Activated CD4-positive, alpha-beta T cell treated with anti-CD3 and anti-CD28 coated beads, Interleukin-2, amount 10 ng/mL, durations not matched to agents 24 days and 14 days (primary cell): ENCODE data around the gene TAF4. TPM values are rescaled to one million over a fixed set of nuclear protein-coding genes. Genes with fewer than 3 reads are reported as not detected.

Source experiments
- DNase-seq: peaks from one replicate; pipeline ENCODE4 v3.0.0; 2022
- H3K27ac Mint-ChIP-seq: one replicate; pipeline ENCODE4 v1.8.0; 2022; ENCODE audit warnings: mild to moderate bottlenecking, mixed read lengths
- H3K27me3 Mint-ChIP-seq: one replicate; pipeline ENCODE4 v1.8.0; 2022; ENCODE audit warnings: mixed read lengths
- H3K36me3 Mint-ChIP-seq: one replicate; pipeline ENCODE4 v1.8.0; 2022; ENCODE audit warnings: low read depth, mild to moderate bottlenecking, mixed read lengths
- H3K4me1 Mint-ChIP-seq: one replicate; pipeline ENCODE4 v1.8.0; 2021; ENCODE audit warnings: mixed read lengths
- H3K4me3 Mint-ChIP-seq: one replicate; pipeline ENCODE4 v1.8.0; 2022; ENCODE audit warnings: mild to moderate bottlenecking, moderate library complexity, mixed read lengths
- H3K9me3 Mint-ChIP-seq: one replicate; pipeline ENCODE4 v1.8.0; 2021; ENCODE audit warnings: mixed read lengths
- intact Hi-C: fragments of 100-400 bp; cut with micrococcal nuclease; formaldehyde crosslinking; loops from one replicate; pipeline ENCODE4 v1.15.1; 2023
- total RNA-seq: library from RNA; stranded (reverse); gene quantifications from 2 replicates; pipeline ENCODE4 v1.2.3, GENCODE V29; 2022

Gene TAF4
- total RNA-seq, 1 donor from 2014 or later: 25.6 TPM

DNA sequence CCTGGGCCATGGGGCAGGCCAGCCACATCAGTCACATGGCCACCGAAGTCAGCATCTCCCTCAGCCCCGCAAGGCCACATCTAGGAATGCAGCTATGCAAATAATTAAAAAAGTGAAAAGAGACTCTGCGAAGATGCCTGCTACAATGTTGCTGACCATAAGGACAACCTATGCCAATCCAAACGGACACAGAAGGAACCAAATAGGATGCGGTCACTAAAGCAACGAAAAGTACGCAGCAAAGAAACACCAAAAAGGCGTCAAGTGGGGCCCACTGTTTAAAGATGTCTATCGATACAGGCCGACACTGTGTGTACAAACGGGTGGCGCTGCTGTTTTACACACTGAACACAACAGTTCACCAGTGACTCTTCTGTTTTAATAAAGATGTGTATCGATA, 56.4 kb downstream of the TAF4 start:
- DNase-seq: no peak
- H3K4me3 Mint-ChIP-seq: no peak overlapping the region
- H3K27me3 Mint-ChIP-seq: no peaks in the 10 kb centered on the region
- no peak overlapping the region for H3K27ac Mint-ChIP-seq
- H3K36me3 Mint-ChIP-seq: peaks cover 31% of the 10 kb centered on the region
- no peaks in the 10 kb centered on the region for H3K9me3 Mint-ChIP-seq
- H3K4me1 Mint-ChIP-seq: peaks cover 5% of the 10 kb centered on the region
- intact Hi-C loops: no loop called here

DNA sequence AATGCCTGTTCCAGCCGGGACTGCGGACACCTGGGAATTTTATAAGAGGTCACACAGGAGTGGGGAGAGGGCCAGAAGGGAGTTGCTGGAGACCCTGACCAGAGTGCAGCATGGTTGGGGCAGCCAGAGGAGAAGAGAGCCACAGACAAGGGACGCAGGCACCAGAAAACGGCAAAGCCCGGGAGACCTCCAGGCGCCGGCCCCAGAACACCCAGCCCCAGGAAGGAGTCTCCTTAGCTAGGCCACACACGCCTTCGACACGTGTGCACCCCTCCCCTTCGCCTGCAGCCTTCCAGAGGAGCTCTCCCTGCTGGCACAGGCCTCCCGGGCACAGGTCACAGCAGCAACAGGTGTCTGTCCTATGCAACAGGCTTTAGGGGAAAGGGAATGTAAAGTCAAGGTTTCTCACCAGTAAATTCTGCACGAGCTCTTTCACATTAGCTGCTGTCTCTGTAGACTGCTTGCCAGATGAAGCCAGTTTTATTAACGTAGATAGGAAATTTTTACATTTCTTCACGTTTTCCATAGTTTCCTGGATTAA, 57.0 kb downstream of the TAF4 start:
- H3K9me3 Mint-ChIP-seq: no peaks in the 10 kb centered on the region
- intact Hi-C loops: no loop called here
- H3K27ac Mint-ChIP-seq: no peak overlapping the region
- H3K27me3 Mint-ChIP-seq: no peaks in the 10 kb centered on the region
- peaks cover 31% of the 10 kb centered on the region for H3K36me3 Mint-ChIP-seq
- DNase-seq: no peak
- H3K4me3 Mint-ChIP-seq: no peak overlapping the region
- H3K4me1 Mint-ChIP-seq: peaks cover 5% of the 10 kb centered on the region

DNA sequence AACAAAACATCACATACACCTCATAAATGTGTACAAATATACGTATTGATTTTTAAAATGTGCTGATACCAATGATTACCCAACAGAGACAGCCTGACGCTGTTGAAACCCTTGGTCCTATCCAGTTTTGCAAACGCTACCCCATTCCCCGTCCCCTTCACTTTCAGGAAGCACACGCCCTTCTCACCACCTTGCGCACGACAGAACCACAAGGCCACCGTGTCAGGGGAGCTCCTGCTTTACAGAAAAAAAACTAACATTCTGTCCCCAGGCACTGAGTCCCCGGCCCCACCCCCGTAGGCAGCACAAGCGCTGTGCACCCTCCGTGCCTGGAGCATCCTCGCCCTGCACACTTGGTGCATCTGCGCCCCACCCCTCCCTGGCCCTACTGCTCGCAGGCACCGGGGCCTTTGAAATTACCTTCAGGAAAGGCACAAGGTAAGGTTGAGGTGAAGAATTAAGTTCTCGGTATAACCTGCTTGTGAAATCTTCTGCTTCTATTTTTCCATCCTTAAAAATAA, 58.5 kb downstream of the TAF4 start:
- no peak overlapping the region for H3K4me3 Mint-ChIP-seq
- H3K9me3 Mint-ChIP-seq: no peaks in the 10 kb centered on the region
- peaks cover 5% of the 10 kb centered on the region for H3K4me1 Mint-ChIP-seq
- no peak for DNase-seq
- no peak overlapping the region for H3K27ac Mint-ChIP-seq
- peaks cover 29% of the 10 kb centered on the region for H3K36me3 Mint-ChIP-seq
- intact Hi-C loops: no loop called here
- H3K27me3 Mint-ChIP-seq: no peaks in the 10 kb centered on the region

DNA sequence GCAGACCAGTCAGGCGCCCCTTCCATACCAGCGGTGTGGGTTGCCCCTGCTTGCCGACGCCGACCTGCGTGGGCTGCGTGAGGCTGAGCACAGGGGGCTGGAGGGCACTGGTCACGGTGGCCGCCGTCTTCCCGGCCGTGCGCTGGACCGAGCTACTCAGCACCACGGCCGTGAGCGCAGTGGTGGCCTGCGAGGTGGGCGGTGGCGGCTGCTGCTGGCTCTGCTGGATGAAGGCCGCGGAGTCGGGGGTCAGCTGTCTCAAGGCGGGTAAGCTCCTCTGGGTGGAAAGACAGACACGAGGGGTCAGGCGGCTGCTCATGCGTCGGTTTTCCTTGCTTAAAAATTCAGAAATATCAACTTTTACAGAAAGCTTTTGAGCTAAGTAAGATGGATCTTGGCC, 59.2 kb downstream of the TAF4 start:
- no peak overlapping the region for H3K27ac Mint-ChIP-seq
- H3K9me3 Mint-ChIP-seq: no peaks in the 10 kb centered on the region
- no peak for DNase-seq
- H3K4me1 Mint-ChIP-seq: peaks cover 5% of the 10 kb centered on the region
- no peaks in the 10 kb centered on the region for H3K27me3 Mint-ChIP-seq
- no peak overlapping the region for H3K4me3 Mint-ChIP-seq
- intact Hi-C loops: no loop called here
- peaks cover 34% of the 10 kb centered on the region for H3K36me3 Mint-ChIP-seq

DNA sequence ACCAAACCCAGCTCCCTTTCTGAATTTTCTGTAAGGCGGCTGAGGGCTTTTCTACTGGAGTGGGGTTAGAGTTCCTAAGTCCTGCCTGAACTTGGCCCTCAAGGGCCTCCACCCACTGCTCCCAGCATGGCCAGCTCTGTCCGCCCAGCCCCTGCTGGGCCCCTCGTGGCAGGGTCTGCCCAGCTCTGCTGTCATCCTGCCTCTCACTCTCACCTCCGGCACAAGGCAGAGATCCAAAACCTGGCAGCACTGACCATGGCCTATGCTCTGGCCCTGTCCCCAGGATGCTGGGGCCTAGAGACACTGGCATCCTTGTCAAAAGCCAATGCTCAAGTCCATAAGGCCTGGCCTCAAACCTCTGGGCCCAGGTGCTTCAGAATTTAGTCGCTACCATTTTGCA, 61.1 kb downstream of the TAF4 start:
- intact Hi-C loops: loop anchor here (5.0 kb wide), 1 partner anchor 378 kb away; no protein-coding TSS in a partner anchor
- no peaks in the 10 kb centered on the region for H3K9me3 Mint-ChIP-seq
- no peak overlapping the region for H3K27ac Mint-ChIP-seq
- no peaks in the 10 kb centered on the region for H3K27me3 Mint-ChIP-seq
- H3K36me3 Mint-ChIP-seq: peaks cover 40% of the 10 kb centered on the region
- DNase-seq: no peak
- H3K4me1 Mint-ChIP-seq: no peaks in the 10 kb centered on the region
- H3K4me3 Mint-ChIP-seq: no peak overlapping the region

DNA sequence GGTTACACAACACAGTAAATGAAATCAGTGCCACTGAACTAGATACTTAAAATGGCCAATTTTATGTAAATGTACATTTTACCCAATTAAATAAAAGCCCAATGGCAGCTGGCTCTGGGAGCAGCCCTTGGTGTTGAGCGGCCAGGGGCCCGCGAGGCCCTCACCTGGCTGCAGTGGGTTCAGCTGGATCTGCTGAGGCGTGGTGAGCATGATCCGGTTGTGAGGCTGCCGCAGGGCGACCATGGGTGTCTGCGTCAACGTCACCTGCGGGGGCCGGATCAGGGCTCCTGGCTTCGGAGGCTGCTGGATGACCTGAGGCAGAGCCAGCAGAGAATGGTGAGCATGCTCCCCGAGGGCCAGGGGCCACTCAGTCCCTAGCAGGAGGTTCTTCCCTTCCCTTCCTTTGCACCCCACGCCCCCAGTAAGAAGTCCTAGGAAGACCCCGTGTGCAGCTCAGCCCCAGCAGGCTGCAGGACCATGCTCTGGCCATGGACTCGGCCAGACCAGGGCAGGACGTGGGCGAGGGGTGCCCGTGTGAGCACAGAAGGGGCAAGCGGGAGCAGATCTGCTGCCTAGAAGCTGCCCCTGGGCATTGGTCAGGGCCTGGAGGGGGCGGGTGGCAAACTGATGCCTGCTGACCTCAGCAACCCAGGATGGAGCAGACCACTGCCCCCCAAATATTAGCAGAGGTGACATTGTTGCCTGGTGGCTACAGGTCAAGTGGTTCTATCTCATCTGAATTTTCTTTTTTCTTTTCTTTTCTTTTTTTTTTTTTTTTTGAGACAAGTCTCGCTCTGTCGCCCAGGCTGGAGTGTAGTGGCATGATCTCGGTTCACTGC, 61.9 kb downstream of the TAF4 start:
- Mint-ChIP-seq H3K27ac (no peak overlapping the region), H3K36me3 (peaks cover 42% of the 10 kb centered on the region), H3K9me3 (no peaks in the 10 kb centered on the region), H3K4me1 (no peaks in the 10 kb centered on the region), H3K27me3 (no peaks in the 10 kb centered on the region), H3K4me3 (no peak overlapping the region)
- no peak for DNase-seq
- intact Hi-C loops: loop anchor here (5.0 kb wide), 1 partner anchor 379 kb away; no protein-coding TSS in a partner anchor

DNA sequence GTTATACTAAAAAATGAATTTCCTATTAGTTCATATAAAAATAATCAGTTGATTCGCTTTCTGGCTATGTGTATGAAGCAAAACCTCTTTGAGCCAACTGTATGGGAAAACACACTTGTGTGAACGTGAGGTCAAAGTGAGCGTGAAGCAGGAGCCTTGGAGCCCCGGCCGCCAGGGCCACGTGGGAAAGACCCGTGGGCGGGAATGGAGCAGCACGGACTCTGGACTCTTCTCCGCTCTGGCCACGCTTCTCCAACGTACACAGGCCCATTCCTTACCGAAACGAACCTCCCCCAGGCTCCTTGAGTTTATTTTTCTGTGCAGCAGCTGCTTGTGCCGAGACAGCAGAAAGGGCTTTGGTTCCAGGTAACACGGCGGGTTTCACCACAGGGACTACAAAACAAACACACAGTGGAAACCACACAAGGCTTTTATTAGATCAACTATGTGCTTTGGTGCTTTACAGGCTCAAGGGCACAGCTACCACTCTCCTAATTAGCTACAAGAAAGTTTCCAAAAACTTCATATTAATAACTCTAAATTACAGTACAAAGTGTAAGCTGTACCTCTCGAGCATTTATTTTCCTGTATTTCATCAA, 62.7 kb downstream of the TAF4 start:
- Mint-ChIP-seq H3K36me3 (peaks cover 43% of the 10 kb centered on the region), H3K27ac (no peak overlapping the region), H3K9me3 (no peaks in the 10 kb centered on the region), H3K4me1 (no peaks in the 10 kb centered on the region), H3K4me3 (no peak overlapping the region), H3K27me3 (no peaks in the 10 kb centered on the region)
- intact Hi-C loops: loop anchor here (5.0 kb wide), 1 partner anchor 379 kb away; no protein-coding TSS in a partner anchor
- DNase-seq: no peak

DNA sequence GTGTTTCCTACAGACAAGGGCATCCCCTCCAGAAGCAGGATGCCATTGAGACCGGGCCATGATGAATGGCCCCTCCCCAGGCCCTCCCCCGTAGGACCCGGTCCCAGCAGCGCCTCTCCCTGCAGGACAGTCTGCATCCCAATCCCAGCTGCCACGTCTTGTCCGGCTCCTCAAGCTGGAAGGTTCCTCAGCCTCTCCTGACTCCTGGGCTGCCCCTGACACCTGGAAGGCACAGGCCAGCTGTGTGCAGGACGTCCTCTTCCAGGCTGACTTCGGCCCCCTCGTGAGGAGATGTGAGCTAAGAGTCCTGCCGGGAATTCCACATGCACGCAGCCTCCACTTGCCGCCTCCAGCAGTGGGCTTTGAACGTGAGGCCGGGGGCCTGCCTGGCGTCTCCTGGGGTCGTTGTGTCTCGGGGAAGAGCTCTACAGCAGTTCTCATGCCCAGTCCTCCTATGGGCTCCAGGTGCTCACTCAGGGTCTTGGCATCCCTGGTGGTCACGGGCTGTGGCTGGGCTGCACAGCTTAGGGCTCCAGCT, 64.4 kb downstream of the TAF4 start:
- Mint-ChIP-seq H3K4me3 (no peak overlapping the region), H3K4me1 (no peaks in the 10 kb centered on the region), H3K9me3 (no peaks in the 10 kb centered on the region), H3K27ac (no peak overlapping the region), H3K27me3 (no peaks in the 10 kb centered on the region), H3K36me3 (peaks cover 48% of the 10 kb centered on the region)
- DNase-seq: no peak
- intact Hi-C loops: loop anchor here (5.0 kb wide), 1 partner anchor 381 kb away; no protein-coding TSS in a partner anchor

DNA sequence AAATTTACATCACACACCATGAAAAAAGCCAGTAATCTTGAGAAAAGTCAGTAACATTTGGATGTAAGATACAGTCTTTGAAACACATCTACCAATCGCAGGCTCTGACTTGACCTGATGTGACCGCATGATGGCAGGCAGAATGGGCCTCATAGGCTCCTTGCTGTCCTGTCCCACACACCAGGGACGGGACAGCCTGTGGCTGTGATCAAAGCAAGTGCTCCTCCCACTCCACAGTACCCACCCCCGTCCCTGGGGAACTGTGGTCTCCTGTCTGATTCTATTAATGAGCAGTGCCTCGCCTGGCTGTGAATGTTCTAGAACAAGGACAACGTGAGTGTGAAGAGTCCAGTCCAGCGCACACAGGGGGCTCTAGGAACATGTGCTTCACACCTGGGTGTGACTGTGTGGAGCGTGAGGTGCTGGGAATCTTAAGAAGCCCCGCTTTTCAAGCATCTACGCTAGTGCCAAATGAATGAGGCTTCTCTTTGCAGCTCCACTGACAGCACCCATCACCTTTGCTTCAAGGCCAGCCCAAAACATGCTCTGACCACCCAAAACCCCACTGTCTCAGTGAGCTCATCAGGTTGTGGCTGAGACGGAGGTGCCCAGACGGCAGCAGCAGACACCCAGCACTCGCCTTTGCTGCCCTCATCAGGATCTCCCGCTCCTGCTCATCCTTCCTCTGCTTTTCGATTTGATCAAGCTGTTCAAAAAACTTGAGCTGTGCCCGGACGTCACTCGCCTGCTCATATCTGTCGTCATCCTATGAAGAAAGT, 67.1 kb downstream of the TAF4 start:
- H3K9me3 Mint-ChIP-seq: peaks cover 5% of the 10 kb centered on the region
- no peaks in the 10 kb centered on the region for H3K4me1 Mint-ChIP-seq
- no peaks in the 10 kb centered on the region for H3K27me3 Mint-ChIP-seq
- peak overlapping the region; percentile 15 for H3K27ac Mint-ChIP-seq
- intact Hi-C loops: no loop called here
- no peak for DNase-seq
- no peak overlapping the region for H3K4me3 Mint-ChIP-seq
- peaks cover 63% of the 10 kb centered on the region for H3K36me3 Mint-ChIP-seq

DNA sequence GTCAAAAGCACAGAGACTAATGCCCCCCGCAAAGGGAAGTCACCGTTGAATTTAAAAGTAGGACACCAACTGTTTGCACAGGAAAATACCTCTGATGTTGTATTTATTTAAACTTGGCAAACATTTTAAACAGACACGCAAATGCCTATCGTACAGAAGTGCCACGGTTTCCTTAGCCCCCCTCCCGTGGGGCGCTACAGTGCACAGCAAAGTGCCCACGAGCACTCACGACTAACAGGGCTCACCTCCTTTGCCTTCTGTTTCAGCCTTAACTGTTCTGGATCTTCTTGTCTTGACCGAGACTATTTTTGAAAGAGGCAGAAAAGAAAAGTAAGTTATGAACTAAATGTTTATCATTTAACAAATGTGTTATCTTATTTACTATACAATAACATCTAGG, 67.8 kb downstream of the TAF4 start:
- Mint-ChIP-seq H3K4me3 (no peak overlapping the region), H3K4me1 (no peaks in the 10 kb centered on the region), H3K9me3 (peaks cover 8% of the 10 kb centered on the region), H3K36me3 (peaks cover 66% of the 10 kb centered on the region), H3K27ac (no peak overlapping the region), H3K27me3 (no peaks in the 10 kb centered on the region)
- no peak for DNase-seq
- intact Hi-C loops: no loop called here

DNA sequence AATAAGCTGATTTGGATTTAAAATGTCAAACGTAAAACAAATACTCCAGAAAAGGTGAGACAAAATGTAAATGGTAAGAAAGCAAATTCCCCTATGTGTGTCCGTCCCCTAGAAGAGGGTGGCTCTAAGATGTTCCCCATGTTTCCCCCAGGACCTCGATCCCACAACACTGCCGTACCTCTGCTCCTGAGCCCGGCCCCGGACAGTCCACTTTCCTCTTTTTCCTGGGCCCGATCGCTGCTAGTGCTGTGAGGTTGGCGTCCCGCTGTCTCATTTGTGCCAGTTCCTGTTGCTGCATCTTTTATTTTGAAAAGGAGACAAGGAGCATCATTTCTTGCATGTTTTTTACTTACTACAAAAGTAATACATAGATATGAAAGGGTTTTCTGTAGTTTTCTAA, 68.3 kb downstream of the TAF4 start:
- Mint-ChIP-seq H3K9me3 (peaks cover 13% of the 10 kb centered on the region), H3K27me3 (no peaks in the 10 kb centered on the region)
- intact Hi-C loops: no loop called here

DNA sequence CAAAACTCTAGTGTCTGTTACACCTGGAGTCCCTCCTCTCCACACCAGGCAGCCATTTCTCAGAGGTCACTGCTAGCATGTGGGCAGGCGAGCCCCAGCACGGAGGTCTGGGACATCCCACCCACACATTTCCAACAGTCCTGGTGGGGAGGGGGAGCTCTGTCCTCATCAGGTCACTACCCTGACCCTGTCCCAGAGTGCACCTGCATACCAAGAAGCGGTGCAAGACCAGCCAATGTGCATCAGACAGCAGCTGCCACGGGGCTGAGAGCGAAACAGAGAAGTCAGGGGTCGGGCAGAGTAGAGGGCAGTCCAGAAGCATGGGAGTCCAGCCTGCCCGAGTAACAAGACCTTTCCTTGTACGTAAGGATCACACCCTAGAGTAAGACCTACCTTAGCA, 71.1 kb downstream of the TAF4 start:
- no peaks in the 10 kb centered on the region for H3K4me1 Mint-ChIP-seq
- H3K9me3 Mint-ChIP-seq: peaks cover 23% of the 10 kb centered on the region
- H3K27me3 Mint-ChIP-seq: no peaks in the 10 kb centered on the region
- no peak for DNase-seq
- peaks cover 85% of the 10 kb centered on the region for H3K36me3 Mint-ChIP-seq
- intact Hi-C loops: no loop called here
- no peak overlapping the region for H3K4me3 Mint-ChIP-seq
- H3K27ac Mint-ChIP-seq: no peak overlapping the region

More for the DNA sequence above, 68.3 kb downstream of the TAF4 start:
- H3K4me1 Mint-ChIP-seq: no peaks in the 10 kb centered on the region
- peaks cover 70% of the 10 kb centered on the region for H3K36me3 Mint-ChIP-seq
- DNase-seq: no peak
- no peak overlapping the region for H3K4me3 Mint-ChIP-seq
- H3K27ac Mint-ChIP-seq: no peak overlapping the region

DNA sequence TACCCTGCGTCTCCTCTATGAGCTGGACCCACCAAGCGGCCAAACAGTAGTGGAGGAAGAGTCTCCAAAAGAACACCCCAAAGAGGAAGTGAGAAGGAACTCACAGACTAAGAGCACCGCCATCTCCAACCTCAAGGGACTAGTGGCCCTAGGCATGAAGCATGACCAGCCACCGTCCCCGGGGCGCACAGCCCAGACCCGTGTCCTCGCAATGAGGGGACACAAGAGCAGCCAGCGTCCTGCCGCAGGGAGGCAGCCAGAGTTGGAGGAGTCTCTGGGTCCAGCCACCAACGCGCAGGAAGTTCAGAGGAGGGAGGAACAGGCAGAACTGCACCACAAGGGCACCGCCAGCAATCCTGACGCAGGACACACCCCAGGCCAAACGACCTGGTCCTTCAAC, 72.6 kb downstream of the TAF4 start:
- no peak overlapping the region for H3K27ac Mint-ChIP-seq
- H3K27me3 Mint-ChIP-seq: no peaks in the 10 kb centered on the region
- intact Hi-C loops: no loop called here
- no peak for DNase-seq
- H3K4me1 Mint-ChIP-seq: no peaks in the 10 kb centered on the region
- no peak overlapping the region for H3K4me3 Mint-ChIP-seq
- peaks cover 23% of the 10 kb centered on the region for H3K9me3 Mint-ChIP-seq
- H3K36me3 Mint-ChIP-seq: peaks cover 84% of the 10 kb centered on the region
